B cell (primary cell): ENCODE results near the gene TMEM145.

Experiments
- CTCF ChIP-seq: fragments of 200-600 bp; IDR thresholded peaks from one replicate; pipeline ENCODE4 v1.8.0; 2022; ENCODE audit warnings: antibody characterized with exemption, mild to moderate bottlenecking
- EZH2 ChIP-seq: IDR thresholded peaks from 2 replicates; pipeline ENCODE4 v1.6.1; 2012; ENCODE audit warnings: borderline replicate concordance, low read depth, mild to moderate bottlenecking, moderate library complexity, low read length; ENCODE audit not compliant: insufficient read depth, poor library complexity, severe bottlenecking

GRCh38 chr19:42367929-42368328 lies 54.8 kb downstream of the TMEM145 start:
- TF ChIP-seq EZH2 (no peak), CTCF (no peak)
